ENCODE measurements around the gene THOC1. TPM values are rescaled to one million over a fixed set of nuclear protein-coding genes. Genes with fewer than 3 reads are reported as not detected.

Gene THOC1
- total and polyA plus RNA-seq, 2 of the 4 experiments (the other 2 are of a cell fraction): 13.3 to 15.8 TPM

DNA sequence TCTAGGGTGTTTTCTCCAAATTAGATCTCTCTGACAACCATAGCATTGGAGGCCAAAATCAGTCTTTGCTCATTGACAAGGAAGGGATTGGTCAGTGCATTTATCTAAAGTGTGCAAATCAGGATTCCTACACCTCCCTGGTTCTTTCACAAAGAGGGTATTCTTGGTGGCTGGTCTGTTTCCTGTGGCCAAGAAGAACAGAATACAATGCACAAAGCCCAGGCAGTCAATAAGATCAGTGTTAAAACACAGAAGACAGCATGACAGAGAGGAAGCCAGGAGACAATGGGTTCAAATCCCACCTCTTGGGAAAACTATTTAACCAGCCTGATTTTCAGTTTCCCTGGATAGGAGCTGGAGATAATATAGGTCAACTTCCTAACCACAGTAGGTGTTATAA, 46.1 kb upstream of the THOC1 start:
- Histone ChIP-seq H4K91ac (ENCODE audit: insufficient read depth, low read depth, low read length) (no peak overlapping the region), H3K9ac (ENCODE audit: low read depth, low read length) (no peak overlapping the region), H2BK15ac (ENCODE audit: low read depth, low read length) (no peak overlapping the region), H3K4me2 (ENCODE audit: low read depth, low read length) (no peak overlapping the region), H2BK5ac (ENCODE audit: low read depth, low read length, poor library complexity, severe bottlenecking) (no peak overlapping the region), H4K5ac (ENCODE audit: low read depth, low read length) (no peak overlapping the region), H3K9me3 (ENCODE audit: control insufficient read depth, insufficient read depth, low read length) (peaks cover 3% of the 10 kb centered on the region; the same call in 1 of the 2 replicates), H2BK20ac (ENCODE audit: low read depth, low read length) (no peak overlapping the region), H3K4me1 (ENCODE audit: control insufficient read depth, insufficient read depth, low read length) (no peaks in the 10 kb centered on the region), H3K36me3 (ENCODE audit: control insufficient read depth, insufficient read depth, low read length) (no peaks in the 10 kb centered on the region), H2AK9ac (replicated peaks; ENCODE audit: low read depth, low read length, poor library complexity) (no peak overlapping the region), H3K27ac (ENCODE audit: insufficient read depth, low read length) (no peak overlapping the region), H3K23ac (ENCODE audit: low read depth, low read length) (no peak overlapping the region), H3K9me1 (ENCODE audit: insufficient read depth, low read length) (peaks cover 1% of the 10 kb centered on the region; the same call in 1 of the 2 replicates), H2AK5ac (ENCODE audit: low read depth, low read length) (no peak overlapping the region), H3K14ac (replicated peaks; ENCODE audit: low read depth, low read length) (no peak overlapping the region), H3K4ac (ENCODE audit: low read depth, low read length) (no peak overlapping the region), H2AFZ (replicated peaks; ENCODE audit: low read length, poor library complexity) (no peak overlapping the region), H3K27me3 (ENCODE audit: control insufficient read depth, insufficient read depth, low read length) (peaks cover 52% of the 10 kb centered on the region), H3K18ac (ENCODE audit: low read depth, low read length) (no peak overlapping the region), H3K79me1 (ENCODE audit: low read depth in 1 of 2, low read length in 2 of 2) (no peaks in the 10 kb centered on the region), H3K4me3 (ENCODE audit: insufficient read depth, low read depth, low read length) (no peak overlapping the region), H3K56ac (ENCODE audit: extremely low read depth, insufficient read depth, low read length) (no peak overlapping the region), H4K8ac (ENCODE audit: low read depth in 2 of 2, low read length in 2 of 2) (no peak overlapping the region), H4K20me1 (ENCODE audit: insufficient read depth, low read length) (peaks cover 2% of the 10 kb centered on the region; the same call in 1 of the 2 replicates), H2BK120ac (ENCODE audit: low read depth, low read length) (no peak overlapping the region)
- CTCF ChIA-PET: no interaction called here
- ATAC-seq (ENCODE audit: low read depth) (no peak), DNase-seq (no peak)
- no TSS peak for BruUV-seq (replicated peaks)
- dilution Hi-C loops (cut with HindIII; ENCODE audit: low sequenced_read_pairs, unreplicated experiment): no loop called here
- in situ Hi-C loops (cut with MboI; ENCODE audit: low sequenced_read_pairs): no loop called here
- POLR2A ChIA-PET (ENCODE audit: unreplicated experiment): no interaction called here
- TF ChIP-seq SMC3 (IDR thresholded peaks at IDR 0.05; ENCODE audit: low read depth, low read length) (no peak), FOS (IDR thresholded peaks at IDR 0.05; ENCODE audit: low read depth, low read length) (no peak), CEBPB (IDR thresholded peaks at IDR 0.05; ENCODE audit: low read depth, low read length) (no peak), CHD1 (IDR thresholded peaks at IDR 0.05; ENCODE audit: low read depth, low read length) (no peak), POLR2A (IDR thresholded peaks at IDR 0.05; ENCODE audit: low read depth, low read length) (no peak), RFX5 (IDR thresholded peaks at IDR 0.05; ENCODE audit: low read depth, low read length) (no peak), MXI1 (IDR thresholded peaks at IDR 0.05; ENCODE audit: borderline replicate concordance, low read depth, low read length) (no peak), MAZ (IDR thresholded peaks at IDR 0.05; ENCODE audit: borderline replicate concordance, low read depth, low read length) (no peak), NFE2L2 (IDR thresholded peaks at IDR 0.05; ENCODE audit: low read depth, low read length) (no peak), MAFK (IDR thresholded peaks at IDR 0.05; ENCODE audit: low read depth, low read length) (no peak), RAD21 (IDR thresholded peaks at IDR 0.05; ENCODE audit: low read length) (no peak)
- TF ChIP-seq, protein P1, sequence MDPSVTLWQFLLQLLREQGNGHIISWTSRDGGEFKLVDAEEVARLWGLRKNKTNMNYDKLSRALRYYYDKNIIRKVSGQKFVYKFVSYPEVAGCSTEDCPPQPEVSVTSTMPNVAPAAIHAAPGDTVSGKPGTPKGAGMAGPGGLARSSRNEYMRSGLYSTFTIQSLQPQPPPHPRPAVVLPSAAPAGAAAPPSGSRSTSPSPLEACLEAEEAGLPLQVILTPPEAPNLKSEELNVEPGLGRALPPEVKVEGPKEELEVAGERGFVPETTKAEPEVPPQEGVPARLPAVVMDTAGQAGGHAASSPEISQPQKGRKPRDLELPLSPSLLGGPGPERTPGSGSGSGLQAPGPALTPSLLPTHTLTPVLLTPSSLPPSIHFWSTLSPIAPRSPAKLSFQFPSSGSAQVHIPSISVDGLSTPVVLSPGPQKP (IDR thresholded peaks at IDR 0.05; ENCODE audit: borderline replicate concordance, low read depth, low read length): no peak
- TF ChIP-seq, protein P2, sequence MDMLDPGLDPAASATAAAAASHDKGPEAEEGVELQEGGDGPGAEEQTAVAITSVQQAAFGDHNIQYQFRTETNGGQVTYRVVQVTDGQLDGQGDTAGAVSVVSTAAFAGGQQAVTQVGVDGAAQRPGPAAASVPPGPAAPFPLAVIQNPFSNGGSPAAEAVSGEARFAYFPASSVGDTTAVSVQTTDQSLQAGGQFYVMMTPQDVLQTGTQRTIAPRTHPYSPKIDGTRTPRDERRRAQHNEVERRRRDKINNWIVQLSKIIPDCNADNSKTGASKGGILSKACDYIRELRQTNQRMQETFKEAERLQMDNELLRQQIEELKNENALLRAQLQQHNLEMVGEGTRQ (IDR thresholded peaks at IDR 0.05; ENCODE audit: low read depth, low read length): no peak
- intact Hi-C loops (cut with micrococcal nuclease): no loop called here
